H1 (cell line): Measurements from ENCODE around the gene ITGB7. TPM values are rescaled to one million over a fixed set of nuclear protein-coding genes. Genes with fewer than 3 reads are reported as not detected.

Experiments
- CTCF ChIA-PET: fragments of 300-600 bp; sonication (Branson Sonifier 250); formaldehyde crosslinking; loops from one replicate; lab custom pipeline; 2021; ENCODE audit not compliant: partially characterized antibody; lab: Charles Lee
- POLR2A ChIA-PET: fragments of 300-600 bp; sonication (Branson Sonifier 250); formaldehyde crosslinking; loops from one replicate; lab custom pipeline; 2021; ENCODE audit warnings: inconsistent platforms; ENCODE audit not compliant: partially characterized antibody; lab: Charles Lee
- DNase-seq, 2 experiments: peaks; one replicate each; pipeline versions ENCODE4 v3.0.0 to v3.0.0-alpha.2; 2010 to 2022; ENCODE audit warnings: low spot score in 2 of 2, low read depth in 1 of 2, mixed read lengths in 1 of 2
- FAIRE-seq: peaks from 2 replicates; lab custom pipeline; 2011; peaks lifted over from hg19 to GRCh38; lab: Jason Lieb, UNC
- H2AFZ ChIP-seq: 2 replicates; pipeline ENCODE4 v1.8.1; 2012; ENCODE audit warnings: low read length, inconsistent platforms
- H2AK5ac ChIP-seq: 2 replicates; pipeline ENCODE4 v1.6.1; 2013; ENCODE audit warnings: low read depth, low read length
- H2BK120ac ChIP-seq: replicated peaks from 2 replicates; pipeline ENCODE3; 2013; ENCODE audit warnings: low read depth, low read length, inconsistent platforms
- H2BK12ac ChIP-seq: 2 replicates; pipeline ENCODE4 v1.6.1; 2013; ENCODE audit warnings: low read depth, low read length
- H2BK15ac ChIP-seq: 2 replicates; pipeline ENCODE4 v1.6.1; 2013; ENCODE audit warnings: low read length
- H2BK20ac ChIP-seq: 2 replicates; pipeline ENCODE4 v1.6.1; 2013; ENCODE audit warnings: low read length
- H2BK5ac ChIP-seq: 2 replicates; pipeline ENCODE4 v1.6.1; 2013; ENCODE audit warnings: low read depth, low read length
- H3K14ac ChIP-seq: 2 replicates; pipeline ENCODE4 v1.6.1; 2013; ENCODE audit warnings: inconsistent platforms; ENCODE audit not compliant: insufficient read length
- H3K18ac ChIP-seq: 2 replicates; pipeline ENCODE4 v1.6.1; 2013; ENCODE audit warnings: low read length; ENCODE audit errors: extremely low read depth
- H3K23ac ChIP-seq: 2 replicates; pipeline ENCODE4 v1.6.1; 2013; ENCODE audit warnings: inconsistent platforms; ENCODE audit not compliant: insufficient read length
- H3K23me2 ChIP-seq: 2 replicates; pipeline ENCODE4 v1.6.1; 2013; ENCODE audit warnings: low read depth, low read length
- H3K27ac ChIP-seq: 2 replicates; pipeline ENCODE4 v1.6.1; 2011; ENCODE audit warnings: low read depth, low read length, inconsistent platforms
- H3K27me3 ChIP-seq, 4 experiments: replicated peaks in 1 of 4; 1 replicate in 1 of 4; 2 replicates in 3 of 4; pipeline versions ENCODE4 v1.6.1 to v1.8.1; 2011 to 2013; ENCODE audit warnings: low read length in 3 of 4, mild to moderate bottlenecking in 3 of 4, inconsistent platforms in 2 of 4, mixed read lengths in 2 of 4, moderate library complexity in 1 of 4; ENCODE audit not compliant: control insufficient read depth in 3 of 4, insufficient read depth in 3 of 4; ENCODE audit errors: extremely low read depth in 1 of 4
- H3K36me3 ChIP-seq, 4 experiments: 2 replicates each; pipeline versions ENCODE4 v1.6.1 to v1.8.1; 2011 to 2013; ENCODE audit warnings: mild to moderate bottlenecking in 4 of 4, low read length in 3 of 4, moderate library complexity in 2 of 4, control low read depth in 1 of 4, inconsistent platforms in 1 of 4; ENCODE audit not compliant: insufficient read depth in 4 of 4, control insufficient read depth in 2 of 4
- H3K4ac ChIP-seq: replicated peaks from 2 replicates; pipeline ENCODE3; 2013; ENCODE audit warnings: low read length, low read depth, mixed read lengths, inconsistent platforms; ENCODE audit not compliant: insufficient read length
- H3K4me1 ChIP-seq, 4 experiments: replicated peaks in 1 of 4; 1 replicate in 1 of 4; 2 replicates in 3 of 4; pipeline versions ENCODE4 v1.6.1 to v1.8.1; 2011 to 2013; ENCODE audit warnings: low read length in 3 of 4, inconsistent platforms in 2 of 4, mixed read lengths in 1 of 4; ENCODE audit not compliant: insufficient read depth in 4 of 4, control insufficient read depth in 3 of 4
- H3K4me2 ChIP-seq, 2 experiments: 2 replicates each; pipeline versions ENCODE4 v1.6.1 to v1.8.1; 2011 to 2013; ENCODE audit warnings: low read depth in 2 of 2, low read length in 2 of 2, control low read depth in 1 of 2, inconsistent platforms in 1 of 2, mild to moderate bottlenecking in 1 of 2; ENCODE audit not compliant: insufficient read depth in 1 of 2
- H3K4me3 ChIP-seq, 4 experiments: fragments of 200-600, 300-600 bp in 1 of 4; sonication (generic), shearing (Covaris generic), sonication (Bioruptor Twin) in 1 of 4; 2 replicates each; pipeline versions ENCODE4 v1.5.1 to v1.8.1; 2011 to 2016; ENCODE audit warnings: low read length in 4 of 4, low read depth in 3 of 4, control low read depth in 2 of 4, inconsistent platforms in 2 of 4, mild to moderate bottlenecking in 2 of 4, mixed read lengths in 1 of 4, moderate library complexity in 1 of 4; ENCODE audit not compliant: insufficient read depth in 2 of 4; ENCODE audit errors: extremely low read depth in 1 of 4
- H3K56ac ChIP-seq: replicated peaks from 2 replicates; pipeline ENCODE3; 2013; ENCODE audit warnings: low read depth, mild to moderate bottlenecking, mixed read lengths, low read length, inconsistent platforms; ENCODE audit not compliant: insufficient read length
- H3K79me1 ChIP-seq: 2 replicates; pipeline ENCODE4 v1.6.1; 2013; ENCODE audit warnings: low read depth, low read length, control low read depth
- H3K79me2 ChIP-seq, 2 experiments: 2 replicates each; pipeline versions ENCODE4 v1.6.1 to v1.8.1; 2012 to 2013; ENCODE audit warnings: low read length in 2 of 2, mild to moderate bottlenecking in 2 of 2, inconsistent platforms in 1 of 2; ENCODE audit not compliant: insufficient read depth in 2 of 2, control insufficient read depth in 1 of 2
- H3K9ac ChIP-seq, 4 experiments: replicated peaks in 1 of 4; 1 replicate in 1 of 4; 2 replicates in 3 of 4; pipeline versions ENCODE4 v1.6.1 to v1.8.1; 2011 to 2013; ENCODE audit warnings: low read depth in 3 of 4, low read length in 3 of 4, control low read depth in 2 of 4, mild to moderate bottlenecking in 2 of 4, moderate library complexity in 2 of 4, inconsistent platforms in 1 of 4; ENCODE audit errors: extremely low read depth in 1 of 4
- H3K9me3 ChIP-seq, 2 experiments: 2 replicates each; pipeline versions ENCODE4 v1.6.1 to v1.8.1; 2012 to 2013; ENCODE audit warnings: mild to moderate bottlenecking in 2 of 2, moderate library complexity in 2 of 2, control low read depth in 1 of 2, inconsistent platforms in 1 of 2, low read depth in 1 of 2, low read length in 1 of 2, mixed read lengths in 1 of 2; ENCODE audit not compliant: insufficient read depth in 2 of 2
- H4K20me1 ChIP-seq, 2 experiments: replicated peaks in 1 of 2; 2 replicates each; pipeline versions ENCODE3 to v1.8.1; 2011 to 2013; ENCODE audit warnings: inconsistent platforms in 2 of 2, low read length in 2 of 2, mild to moderate bottlenecking in 1 of 2; ENCODE audit not compliant: insufficient read depth in 2 of 2, control insufficient read depth in 1 of 2
- H4K5ac ChIP-seq: 2 replicates; pipeline ENCODE4 v1.6.1; 2013; ENCODE audit warnings: low read length, low read depth, mixed read lengths, inconsistent platforms; ENCODE audit not compliant: insufficient read length
- H4K8ac ChIP-seq: 2 replicates; pipeline ENCODE4 v1.8.0; 2013; ENCODE audit warnings: mild to moderate bottlenecking, moderate library complexity, low read length, inconsistent platforms; ENCODE audit not compliant: insufficient read depth; ENCODE audit errors: extremely low read depth
- H4K91ac ChIP-seq: replicated peaks from 2 replicates; pipeline ENCODE3; 2013; ENCODE audit warnings: low read length, mixed read lengths, inconsistent platforms; ENCODE audit not compliant: insufficient read length
- ASH2L ChIP-seq: fragments of 200-600, 300-600 bp; sonication (generic); IDR thresholded peaks from one replicate; pipeline ENCODE4 v1.7.1; 2017; ENCODE audit warnings: low read length
- BRCA1 ChIP-seq: IDR thresholded peaks from 2 replicates; pipeline ENCODE4 v1.6.1; 2012; ENCODE audit warnings: low read depth, low read length, improper control_type of control experiment
- EZH2 ChIP-seq: fragments of 200-600 bp; sonication (generic); IDR thresholded peaks from 2 replicates; pipeline ENCODE4 v1.7.1; 2012; ENCODE audit warnings: low read depth, mild to moderate bottlenecking, moderate library complexity, low read length, inconsistent platforms; ENCODE audit not compliant: severe bottlenecking
- FOSL1 ChIP-seq: IDR thresholded peaks from 2 replicates; pipeline ENCODE4 v1.6.1; 2011; ENCODE audit warnings: mild to moderate bottlenecking, low read depth, low read length, moderate library complexity; ENCODE audit not compliant: insufficient read depth
- GTF2F1 ChIP-seq: IDR thresholded peaks from 2 replicates; pipeline ENCODE4 v1.6.1; 2012; ENCODE audit warnings: low read depth, low read length, improper control_type of control experiment, borderline replicate concordance
- PHF8 ChIP-seq: fragments of 200-600 bp; sonication (generic); conservative IDR thresholded peaks from 2 replicates; pipeline ENCODE4 v1.7.1; 2012; ENCODE audit warnings: low read depth, mild to moderate bottlenecking, inconsistent platforms, low read length, moderate library complexity
- RFX5 ChIP-seq: IDR thresholded peaks from 2 replicates; pipeline ENCODE4 v1.6.1; 2011; ENCODE audit warnings: low read depth, low read length, improper control_type of control experiment, borderline replicate concordance
- TBP ChIP-seq: IDR thresholded peaks from 2 replicates; pipeline ENCODE4 v1.6.1; 2011; ENCODE audit warnings: low read depth, low read length, improper control_type of control experiment
- TEAD4 ChIP-seq: IDR thresholded peaks from 2 replicates; pipeline ENCODE4 v1.6.1; 2012; ENCODE audit warnings: low read depth, low read length, inconsistent platforms, mixed read lengths
- WGBS, 2 experiments: shearing (Covaris generic) in 1 of 2; methylation state at CpG; one replicate each; pipeline versions ENCODE4 v1.1.6 to v1.1.7; 2013 to 2015; ENCODE audit warnings: low lambda C conversion rate in 2 of 2, mixed read lengths in 2 of 2, inconsistent platforms in 1 of 2, low coverage in 1 of 2, missing lambda C conversion rate in 1 of 2; ENCODE audit not compliant: insufficient replicate concordance in 2 of 2, insufficient coverage in 1 of 2, insufficient read length in 1 of 2; ENCODE audit errors: extremely low coverage in 1 of 2, missing lambda C conversion rate in 1 of 2; 5-methylcytosine and 5-hydroxymethylcytosine counted together
- polyA plus RNA-seq, 7 experiments: library from polyadenylated mRNA; depleted of rRNA in 3 of 7; stranded (reverse) in 5 of 7; unstranded in 2 of 7; fragments of >200 nt in 5 of 7; fragments of 200-250 nt in 2 of 7; gene quantifications; 1 replicate in 5 of 7; 2 replicates in 1 of 7; 4 replicates in 1 of 7; pipeline versions ENCODE4 v1.2.1 to v1.2.3, GENCODE V29; 2011 to 2013; ENCODE audit warnings: missing spikeins in 2 of 7, mixed read lengths in 2 of 7
- total RNA-seq: library from RNA; stranded (reverse); fragmentation: NEBNext Ultra II Directional; extraction: Animal tissue kit (Norgen Biotek cat#: 25700); gene quantifications from 2 replicates; pipeline ENCODE4 v1.2.1, GENCODE V29; 2021

Gene ITGB7
- total and polyA plus RNA-seq, 2 of the 8 experiments (the other 6 are each of a cell fraction or from before 2014, with no cell fraction given) = 0.35 to 0.54 TPM

GRCh38 chr12:53194973-53195372 lies 12.1 kb downstream of the ITGB7 start:
- ChIA-PET CTCF (interaction anchor here (0.5 to 12.9 kb wide), 19 partner anchors 9 to 164 kb away, joined by 3 to 198 read pairs (median 4); partner anchors contain the start of genes CSAD, ESPL1, ITGB7 and ZNF740), POLR2A (interaction anchor here (0.6 to 2.1 kb wide), 11 partner anchors 9 to 1107 kb away, joined by 3 to 7 read pairs (median 4); partner anchors contain the start of genes CSAD and ITGB7)
- Histone ChIP-seq H3K4ac (no peak overlapping the region), H3K23ac (no peak overlapping the region), H4K8ac (no peak overlapping the region), H3K36me3 (peaks cover 0 to 2% (median 0%) of the 10 kb centered on the region in 4 experiments; a peak in 1 of 8 replicates), H3K79me2 (no peaks in the 10 kb centered on the region), H3K9ac (no peak overlapping the region), H3K4me3 (no peak overlapping the region), H4K5ac (no peak overlapping the region), H2BK120ac (no peak overlapping the region), H3K9me3 (no peaks in the 10 kb centered on the region), H2BK5ac (no peak overlapping the region), H3K4me2 (no peak overlapping the region), H3K79me1 (no peaks in the 10 kb centered on the region), H3K14ac (no peak overlapping the region), H2BK20ac (no peak overlapping the region), H3K27me3 (peaks cover 2 to 37% (median 20%) of the 10 kb centered on the region in 4 experiments), H2BK12ac (no peak overlapping the region), H3K27ac (no peak overlapping the region), H2AFZ (no peak overlapping the region), H3K4me1 (peaks cover 0 to 3% (median 2%) of the 10 kb centered on the region in 4 experiments; a peak in 4 of 7 replicates), H4K20me1 (peaks cover 0 to 7% of the 10 kb centered on the region in 2 experiments), H3K23me2 (peaks cover 2% of the 10 kb centered on the region; the same call in 1 of the 2 replicates), H2BK15ac (no peak overlapping the region), H4K91ac (no peak overlapping the region), H2AK5ac (no peak overlapping the region), H3K56ac (no peak overlapping the region), H3K18ac (no peak overlapping the region)
- WGBS, 2 experiments = 83% methylated on average over 1 of the region's 1 CpG; no CpG with 5 or more reads in 1 of the 2 experiments
- DNase-seq = no peak
- TF ChIP-seq TEAD4 = no peak
- TF ChIP-seq EZH2 = no peak
- no peak for TF ChIP-seq BRCA1
- TF ChIP-seq FOSL1 = no peak
- no peak for TF ChIP-seq ASH2L
- TF ChIP-seq GTF2F1 = no peak
- no peak for TF ChIP-seq PHF8
- TF ChIP-seq RFX5 = no peak
- TF ChIP-seq TBP = no peak
- FAIRE-seq = no peak
